ENCODE data around the gene RPTOR.

GRCh38 chr17:80729016-80729415 lies 184.4 kb downstream of the RPTOR start:
- TF ChIP-seq CTCF (IDR thresholded peaks at IDR 0.05; ENCODE audit: insufficient read depth, low read depth, low read length) (no peak), EZH2 (IDR thresholded peaks at IDR 0.05; ENCODE audit: insufficient read depth, low read length) (no peak)
